HG03565 (cell line): ENCODE data around the gene GCN1.

Experiments
- ATAC-seq: cut with Tn5 transposase; IDR thresholded peaks from one replicate; pipeline ENCODE4 v1.9.1; 2021; ENCODE audit warnings: mild to moderate bottlenecking, moderate library complexity; ENCODE audit not compliant: unreplicated experiment

Gene GCN1

GRCh38 chr12:120230326-120230973, 35.9 kb upstream of the GCN1 start:
- ATAC-seq: no peak

- no peak for ATAC-seq
Observed at GRCh38 chr12:120229487-120230325, 35.2 kb upstream of the GCN1 start.

GRCh38 chr12:120229071-120229486, 34.6 kb upstream of the GCN1 start:
- ATAC-seq: no peak

GRCh38 chr12:120228291-120229070, 34.0 kb upstream of the GCN1 start:
- ATAC-seq: peak; percentile 62

- no peak for ATAC-seq
Observed at GRCh38 chr12:120228041-120228290, 33.5 kb upstream of the GCN1 start.

DNA sequence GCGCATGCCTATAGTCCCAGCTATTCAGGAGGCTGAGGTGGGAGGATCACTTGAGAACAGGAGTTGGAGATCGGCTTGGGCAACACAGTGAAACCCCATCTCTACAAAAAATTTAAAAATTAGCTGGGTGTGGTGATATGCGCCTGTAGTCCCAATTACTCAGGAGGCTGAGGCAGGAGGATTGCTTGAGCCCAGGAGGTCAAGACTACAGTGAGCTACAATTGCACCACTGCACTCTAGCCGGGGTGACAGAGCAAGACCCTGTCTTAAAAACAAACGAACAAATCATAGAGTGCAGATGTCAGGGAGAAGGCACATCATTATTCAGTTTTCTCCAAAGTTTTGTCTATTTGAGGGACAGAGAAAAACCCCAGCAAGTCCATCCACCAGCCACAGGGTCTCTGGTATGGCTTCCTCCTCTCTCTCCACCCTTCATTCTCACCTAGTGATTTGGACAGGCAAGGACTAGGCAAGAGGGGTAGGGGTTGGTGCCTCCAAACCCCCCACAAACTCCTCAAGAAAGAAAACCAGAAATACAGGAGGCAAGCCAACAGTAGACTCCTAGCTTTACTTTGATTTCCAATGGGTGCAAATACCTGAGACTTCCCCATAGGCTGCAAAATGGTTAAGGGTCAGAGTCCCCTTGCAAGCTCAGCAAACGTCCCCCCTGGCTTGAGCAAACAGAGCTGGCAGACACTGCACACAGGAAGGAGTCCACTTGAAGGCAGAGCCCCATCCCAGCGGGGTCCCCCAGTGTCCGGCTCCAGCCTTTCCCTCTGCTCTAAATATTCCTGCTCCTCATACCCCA, 32.9 kb upstream of the GCN1 start:
- ATAC-seq: no peak

DNA sequence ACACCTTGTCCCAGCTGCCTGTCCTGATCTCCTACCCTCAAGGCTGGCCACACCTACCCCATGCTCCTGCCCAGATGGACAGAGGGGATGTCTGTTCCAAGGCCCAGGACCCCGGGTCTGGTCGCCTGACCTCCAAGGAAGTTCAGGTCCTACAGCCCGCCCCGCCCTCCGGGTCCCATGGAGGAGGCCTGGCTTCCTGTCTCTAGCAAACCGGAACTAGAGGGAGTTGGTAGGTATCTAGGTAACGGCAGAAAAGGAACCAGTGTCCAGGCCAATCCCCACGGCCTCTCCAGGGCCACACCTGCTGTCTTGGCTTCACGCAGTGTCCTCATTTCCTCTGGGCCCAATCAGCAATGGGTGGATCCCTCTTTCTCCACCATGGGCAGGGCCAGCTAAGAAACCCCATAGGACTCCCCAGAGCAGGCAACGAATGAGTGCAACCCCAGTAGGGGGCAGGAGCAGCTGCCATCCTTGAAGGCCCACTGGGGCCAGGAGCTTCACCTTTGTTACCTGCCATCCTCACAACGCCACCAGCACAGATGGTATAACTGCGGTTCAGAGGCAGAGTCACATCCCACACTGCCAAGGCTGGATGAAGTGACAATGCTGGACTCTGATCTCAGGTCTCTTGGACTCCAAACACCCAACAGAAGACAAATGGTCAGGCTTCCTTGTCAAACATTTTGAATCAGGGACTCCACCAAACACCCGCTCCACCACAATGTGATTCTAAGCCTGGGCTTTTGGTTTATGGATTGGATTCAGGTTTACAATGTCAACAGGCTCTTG, 31.5 kb upstream of the GCN1 start:
- no peak for ATAC-seq

DNA sequence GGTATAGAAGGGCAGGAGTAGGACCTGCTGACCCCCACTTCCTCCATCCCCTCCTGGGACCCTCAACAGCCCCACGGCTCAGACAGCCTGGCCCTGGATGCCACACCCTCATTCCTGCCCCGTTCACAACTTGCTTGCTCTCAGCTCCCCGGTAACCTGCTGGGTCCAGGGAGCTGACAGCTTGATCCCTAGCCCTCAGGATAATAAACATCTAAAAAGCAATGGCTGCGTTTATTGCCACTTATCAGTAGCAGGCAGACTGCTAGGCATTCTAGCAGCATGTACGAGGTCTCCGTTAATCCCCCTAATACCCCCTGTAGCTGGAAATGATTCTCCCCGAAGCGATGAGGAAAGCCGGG, 30.7 kb upstream of the GCN1 start:
- ATAC-seq: no peak

GRCh38 chr12:120224304-120225199, 30.0 kb upstream of the GCN1 start:
- ATAC-seq: no peak

DNA sequence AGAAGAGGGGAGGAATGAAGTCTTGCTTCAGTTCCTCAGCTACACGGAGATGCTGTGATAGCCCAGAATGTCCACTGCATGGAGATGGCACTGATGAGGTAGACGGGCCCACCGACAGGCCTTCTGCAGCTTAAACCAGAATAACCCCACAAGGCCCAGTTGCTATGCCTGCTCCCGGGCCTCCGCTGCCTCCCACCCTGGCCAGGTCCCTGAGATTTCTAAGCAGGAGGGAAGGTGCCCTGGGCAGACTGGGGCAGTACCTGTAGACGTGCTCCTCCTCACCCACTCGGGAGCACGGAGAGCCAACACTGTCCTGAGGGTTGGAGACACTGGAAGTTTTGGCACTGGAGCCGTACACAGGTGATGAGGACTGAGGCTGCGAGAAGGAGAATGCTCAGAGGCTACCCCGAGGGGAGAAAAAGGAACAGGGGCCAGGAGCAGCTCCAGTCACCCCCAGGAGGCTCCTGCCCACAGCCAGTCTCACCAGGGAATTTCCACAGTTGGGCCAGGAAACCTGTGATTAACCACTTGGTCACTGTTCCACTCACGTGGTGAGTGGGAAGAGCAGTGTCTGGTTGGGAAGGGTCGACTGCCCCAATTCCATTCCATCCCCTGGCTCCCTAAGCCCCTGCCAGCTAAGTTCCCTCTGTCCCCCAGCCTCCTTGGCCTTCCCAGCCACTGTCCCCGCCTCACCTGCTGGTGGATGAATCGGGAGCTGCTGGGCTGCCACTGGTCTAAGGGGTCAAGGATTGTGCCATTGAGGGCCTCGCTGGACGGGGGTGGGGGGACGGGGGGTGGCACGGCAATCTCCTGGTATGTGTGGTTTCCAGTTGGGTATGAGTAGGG, 29.2 kb upstream of the GCN1 start:
- no peak for ATAC-seq

DNA sequence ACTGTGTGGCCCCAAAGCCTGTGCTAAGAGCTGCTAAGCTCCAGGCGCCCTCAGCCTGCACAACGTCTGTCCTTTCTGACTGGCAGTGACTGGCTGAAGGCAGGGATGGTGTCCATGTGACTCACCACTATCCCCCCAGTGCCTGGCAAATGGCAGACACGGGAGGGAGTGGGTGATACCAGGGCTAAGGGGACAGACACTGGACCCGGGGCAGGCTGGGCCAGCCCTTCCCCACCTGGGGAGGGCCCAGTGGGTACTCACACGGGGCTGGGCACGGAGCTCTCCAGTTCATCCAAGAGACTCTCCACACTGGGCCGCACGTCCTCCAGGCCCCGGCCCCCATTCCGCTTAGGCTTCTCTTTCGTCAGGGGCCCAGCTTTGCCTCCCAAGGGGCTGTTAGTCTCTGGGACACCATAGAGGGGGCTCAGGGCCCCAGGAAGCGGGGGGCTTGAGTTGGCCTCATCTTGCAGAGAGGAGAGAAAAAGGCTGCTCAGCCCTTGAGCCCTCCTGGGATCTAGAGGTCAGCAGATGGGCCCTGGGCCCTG, 27.8 kb upstream of the GCN1 start:
- ATAC-seq: no peak

- ATAC-seq: no peak
Observed at GRCh38 chr12:120221576-120221900, 27.0 kb upstream of the GCN1 start.

- ATAC-seq: no peak
Observed at GRCh38 chr12:120220838-120221575, 26.5 kb upstream of the GCN1 start.

DNA sequence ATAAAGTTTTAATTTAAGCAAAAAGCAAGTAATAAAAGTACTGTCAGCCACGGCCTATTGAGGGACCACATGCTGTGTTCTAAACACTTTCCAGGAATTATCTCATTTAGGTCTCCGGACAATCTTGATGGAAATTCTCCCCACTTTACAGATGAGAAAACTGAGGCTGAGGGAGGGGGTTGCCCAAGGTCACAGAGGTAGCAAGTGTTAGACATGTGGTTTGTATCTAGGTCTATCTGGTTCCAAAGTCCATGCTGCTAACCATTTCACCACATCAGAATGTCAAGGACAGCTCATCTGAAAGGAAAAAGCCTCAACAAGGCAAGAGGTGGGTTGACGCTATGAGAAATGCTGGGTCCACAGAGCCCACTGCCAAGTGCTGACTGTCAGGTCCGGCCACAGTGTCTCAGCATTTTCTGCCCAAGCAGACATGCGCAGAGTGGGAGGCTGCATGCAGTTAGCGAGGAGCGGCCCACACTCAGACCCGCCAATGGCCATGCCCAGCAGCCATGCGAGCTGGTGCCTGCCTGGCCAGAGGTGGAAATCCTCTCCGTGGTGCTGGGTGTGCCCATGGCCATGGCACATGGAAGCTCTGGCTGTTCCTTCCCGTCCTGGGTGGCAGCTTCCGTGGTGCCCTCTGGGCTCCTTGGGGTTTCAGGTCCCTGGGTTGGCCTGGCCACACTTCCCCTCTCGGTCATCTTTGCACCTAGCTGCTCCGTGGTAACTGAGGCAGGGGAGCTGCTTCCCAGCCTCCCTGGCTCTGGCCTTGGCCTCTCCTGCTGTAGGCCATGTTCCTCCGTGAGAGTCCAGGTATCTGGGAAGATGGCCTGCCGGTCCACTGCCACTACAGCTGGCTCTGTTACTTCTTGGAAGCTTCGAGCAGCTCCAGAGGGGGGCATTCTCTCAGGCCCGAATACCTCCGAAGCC, 24.4 kb upstream of the GCN1 start:
- no peak for ATAC-seq

GRCh38 chr12:120216742-120217605, 22.5 kb upstream of the GCN1 start:
- ATAC-seq: no peak
